G401 (cell line): ENCODE measurements around the gene SRCAP. TPM values are rescaled to one million over a fixed set of nuclear protein-coding genes. Genes with fewer than 3 reads are reported as not detected.
"Not testable (repeated sequence)": the region's sequence is repeated elsewhere in the genome, so short reads cannot be mapped to it uniquely, and the experiment has no call there.

ENCODE experiments used
- DNase-seq: peaks from one replicate; pipeline ENCODE4 v3.0.0-alpha.2; 2015; ENCODE audit warnings: low spot score
- in situ Hi-C: cut with HindIII; loops from 2 replicates; pipeline ENCODE4 v1.10.0; 2016; ENCODE audit warnings: low sequenced_read_pairs, mixed read lengths
- total RNA-seq: library from RNA; depleted of rRNA; stranded (reverse); fragments of >200 nt; shearing (Covaris generic); gene quantifications from 2 replicates; pipeline ENCODE4 v1.2.3, GENCODE V29; 2014

The SRCAP gene
- total RNA-seq, 1 experiment from 2014 or later, result 4.1 TPM

GRCh38 chr16:30694926-30695693 is 3.9 kb upstream of the SRCAP start:
- in situ Hi-C loops, result loop anchor here (5.0 kb wide), 1 partner anchor 63 kb away; no protein-coding TSS in a partner anchor

GRCh38 chr16:30696646-30697045 is 2.3 kb upstream of the SRCAP start:
- in situ Hi-C loops, DNase-seq: not testable (repeated sequence)

More at GRCh38 chr16:30694926-30695693, 3.9 kb upstream of the SRCAP start:
- DNase-seq, result no peak

- peak; percentile 98 for DNase-seq
- in situ Hi-C loops, result no loop called here
Observed at GRCh38 chr16:30697264-30698138, 1.5 kb upstream of the SRCAP start.

GRCh38 chr16:30698139-30698815 is 694 bp upstream of the SRCAP start:
- DNase-seq, result peak; percentile 92
- in situ Hi-C loops, result no loop called here

GRCh38 chr16:30699615-30700099 is 686 bp downstream of the SRCAP start:
- in situ Hi-C loops, result no loop called here
- no peak for DNase-seq

GRCh38 chr16:30700491-30700890 is 1.5 kb downstream of the SRCAP start:
- DNase-seq, result no peak
- in situ Hi-C loops, result no loop called here

GRCh38 chr16:30700971-30701370 is 2.0 kb downstream of the SRCAP start:
- DNase-seq, result no peak
- in situ Hi-C loops, result no loop called here

- in situ Hi-C loops, result not testable (repeated sequence)
Observed at GRCh38 chr16:30703071-30703470, 4.1 kb downstream of the SRCAP start.

GRCh38 chr16:30703971-30704370 is 5.0 kb downstream of the SRCAP start:
- in situ Hi-C loops, result no loop called here
- DNase-seq, result no peak

More at GRCh38 chr16:30703071-30703470, 4.1 kb downstream of the SRCAP start:
- not testable (repeated sequence) for DNase-seq

GRCh38 chr16:30706046-30706445 is 7.1 kb downstream of the SRCAP start:
- no peak for DNase-seq
- in situ Hi-C loops, result no loop called here

- in situ Hi-C loops, result no loop called here
- no peak for DNase-seq
Observed at GRCh38 chr16:30710971-30711370, 12.0 kb downstream of the SRCAP start.

- no peak for DNase-seq
- in situ Hi-C loops, result no loop called here
Observed at GRCh38 chr16:30711712-30712111, 12.7 kb downstream of the SRCAP start.

- DNase-seq, result no peak
- in situ Hi-C loops, result no loop called here
Observed at GRCh38 chr16:30715750-30716445, 16.9 kb downstream of the SRCAP start.

- in situ Hi-C loops, result no loop called here
Observed at GRCh38 chr16:30720086-30720485, 21.1 kb downstream of the SRCAP start.

GRCh38 chr16:30720694-30721093 is 21.7 kb downstream of the SRCAP start:
- no peak for DNase-seq
- in situ Hi-C loops, result no loop called here

More at GRCh38 chr16:30720086-30720485, 21.1 kb downstream of the SRCAP start:
- DNase-seq, result no peak

GRCh38 chr16:30721167-30721566 is 22.2 kb downstream of the SRCAP start:
- in situ Hi-C loops, result no loop called here
- DNase-seq, result no peak

GRCh38 chr16:30721606-30722005 is 22.6 kb downstream of the SRCAP start:
- in situ Hi-C loops, result no loop called here

GRCh38 chr16:30722443-30722842 is 23.5 kb downstream of the SRCAP start:
- no peak for DNase-seq
- in situ Hi-C loops, result no loop called here

More at GRCh38 chr16:30721606-30722005, 22.6 kb downstream of the SRCAP start:
- DNase-seq, result peak; percentile 23

- in situ Hi-C loops, result no loop called here
- DNase-seq, result no peak
Observed at GRCh38 chr16:30722916-30723315, 23.9 kb downstream of the SRCAP start.
